ENCODE data around the gene DEGS2.
A peak's percentile ranks its signal among the peaks of the same experiment; 100 is the strongest.

The DEGS2 gene

DNA sequence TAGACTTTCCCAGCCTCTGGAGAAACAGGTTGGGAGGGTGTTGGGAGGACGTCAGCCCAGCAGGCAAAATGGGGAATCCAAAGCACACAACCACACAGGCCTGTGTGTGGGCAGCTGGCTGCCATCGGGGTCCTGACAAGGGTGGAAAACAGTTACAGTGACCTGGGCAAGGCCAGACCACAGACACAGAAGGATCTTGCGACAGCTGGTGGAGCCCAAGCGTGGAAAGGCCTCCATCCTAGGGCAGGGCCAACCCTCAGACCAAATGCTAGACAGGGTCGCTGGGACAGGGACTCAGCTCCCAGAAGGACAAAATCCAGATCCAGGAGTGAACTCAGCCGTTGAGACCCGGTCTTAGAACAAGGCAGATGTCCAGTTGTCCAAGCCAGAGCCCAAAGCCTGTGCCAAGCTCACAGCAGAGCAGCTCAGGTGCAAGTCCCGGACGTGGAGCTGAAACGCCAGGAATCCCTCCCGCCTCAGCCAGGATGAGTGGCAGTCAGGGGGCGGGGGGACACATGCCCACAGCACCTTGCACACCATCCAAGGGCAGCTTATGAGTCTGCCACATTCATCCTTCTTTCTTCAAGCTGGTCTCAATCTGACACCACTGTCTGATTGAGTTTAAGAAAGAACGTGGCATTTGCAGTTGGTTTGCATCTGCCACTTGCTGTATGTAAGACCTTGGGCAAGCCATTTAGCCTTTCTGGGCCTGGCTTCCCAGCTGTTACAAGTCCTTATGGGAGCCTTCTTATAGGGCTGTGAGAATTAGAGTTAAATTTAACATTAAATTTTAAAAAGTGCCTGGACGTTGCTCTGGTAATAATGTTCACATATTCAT lies 37.6 kb downstream of the DEGS2 start:
- Mint-ChIP-seq H3K36me3 (ENCODE audit: low read depth) (peaks cover 17% of the 10 kb centered on the region), H3K27ac (peak overlapping the region; percentile 31 to 44 (median 35)), H3K4me3 (no peak overlapping the region), H3K9me3 (no peaks in the 10 kb centered on the region), H3K27me3 (ENCODE audit: low read depth) (peaks cover 7% of the 10 kb centered on the region), H3K4me1 (peaks cover 48% of the 10 kb centered on the region)
- TF ChIP-seq CTCF (IDR thresholded peaks at IDR 0.05; ENCODE audit: unreplicated experiment in 3 of 3) = no peak

DNA sequence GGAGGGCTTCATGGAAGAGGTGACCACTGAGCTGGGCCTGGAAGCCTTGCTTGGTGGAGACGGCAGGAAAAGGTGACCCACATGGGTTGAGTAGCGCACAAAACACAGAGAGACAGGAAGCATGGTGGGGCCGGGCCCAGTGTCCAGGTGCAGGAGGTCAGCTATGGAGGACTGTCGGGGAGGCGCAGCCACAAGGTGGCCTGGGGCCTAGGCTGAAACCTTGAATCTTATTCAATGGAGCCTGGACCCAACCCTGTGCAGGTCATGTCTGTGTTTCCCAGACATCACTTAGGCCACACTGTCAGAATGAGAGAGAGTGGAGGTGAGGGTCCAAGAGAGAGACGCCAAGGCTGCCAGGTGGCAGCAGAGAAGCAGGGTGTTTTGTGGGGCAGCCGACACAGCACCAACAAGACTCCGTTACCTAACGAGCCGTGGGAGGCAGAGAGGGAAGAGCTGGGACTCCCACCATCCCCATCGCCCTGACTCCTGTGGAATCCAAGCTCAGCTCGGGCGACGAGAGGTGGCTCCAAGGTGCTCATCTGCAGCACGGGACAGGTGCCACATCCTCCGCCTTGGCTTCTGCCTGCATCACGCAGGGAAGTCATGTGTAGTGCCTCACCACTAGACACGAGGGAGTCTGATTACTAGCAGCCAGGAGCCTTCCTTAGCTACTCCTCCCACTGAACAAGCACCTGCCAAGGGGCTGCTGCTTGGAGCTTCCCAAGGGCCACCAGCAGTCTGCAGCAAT lies 38.7 kb downstream of the DEGS2 start:
- Mint-ChIP-seq H3K36me3 (ENCODE audit: low read depth) (peaks cover 21% of the 10 kb centered on the region), H3K27ac (peak overlapping the region; percentile 17 to 49 (median 46))

DNA sequence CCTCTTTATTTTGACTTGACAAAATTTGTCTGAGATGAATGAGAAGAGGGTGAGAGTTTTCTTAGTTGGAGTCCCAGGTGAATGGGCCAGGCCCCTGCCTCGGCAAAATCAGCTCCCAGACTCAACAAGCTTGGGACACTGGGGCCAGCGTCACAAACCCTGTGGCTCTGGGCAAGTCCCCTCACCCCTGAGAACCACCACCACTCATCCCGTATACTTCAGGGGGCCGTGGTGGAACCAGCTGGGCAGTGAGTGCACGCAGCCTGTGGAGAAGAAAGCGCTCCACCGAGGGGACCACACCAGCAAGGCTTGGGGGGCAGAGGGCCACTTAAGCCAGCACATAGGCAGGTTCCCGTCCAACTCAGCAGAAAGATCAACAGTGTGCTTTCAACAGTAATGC lies 40.2 kb downstream of the DEGS2 start:
- Mint-ChIP-seq H3K9me3 (no peaks in the 10 kb centered on the region), H3K4me3 (no peak overlapping the region), H3K27me3 (ENCODE audit: low read depth) (peaks cover 3% of the 10 kb centered on the region), H3K36me3 (ENCODE audit: low read depth) (peaks cover 14% of the 10 kb centered on the region), H3K4me1 (peaks cover 54% of the 10 kb centered on the region), H3K27ac (no peak overlapping the region)
- TF ChIP-seq CTCF (IDR thresholded peaks at IDR 0.05; ENCODE audit: unreplicated experiment in 3 of 3) = no peak

More for the DNA sequence above, 38.7 kb downstream of the DEGS2 start:
- H3K9me3 Mint-ChIP-seq = no peaks in the 10 kb centered on the region
- peaks cover 7% of the 10 kb centered on the region for H3K27me3 Mint-ChIP-seq (ENCODE audit: low read depth)
- no peak for TF ChIP-seq CTCF (IDR thresholded peaks at IDR 0.05; ENCODE audit: unreplicated experiment in 3 of 3)
- H3K4me1 Mint-ChIP-seq = peaks cover 60% of the 10 kb centered on the region
- H3K4me3 Mint-ChIP-seq = no peak overlapping the region

- H3K4me1 Mint-ChIP-seq = peaks cover 54% of the 10 kb centered on the region
- peaks cover 14% of the 10 kb centered on the region for H3K36me3 Mint-ChIP-seq (ENCODE audit: low read depth)
- peaks cover 3% of the 10 kb centered on the region for H3K27me3 Mint-ChIP-seq (ENCODE audit: low read depth)
- no peak for TF ChIP-seq CTCF (IDR thresholded peaks at IDR 0.05; ENCODE audit: unreplicated experiment in 3 of 3)
- H3K27ac Mint-ChIP-seq = peak overlapping the region in 1 of 3 experiments; percentile 7
- no peak overlapping the region for H3K4me3 Mint-ChIP-seq
- H3K9me3 Mint-ChIP-seq = no peaks in the 10 kb centered on the region
Measured at GRCh38 chr14:100118396-100119011, 40.9 kb downstream of the DEGS2 start.

- peaks cover 3% of the 10 kb centered on the region for H3K27me3 Mint-ChIP-seq (ENCODE audit: low read depth)
- peak overlapping the region in 1 of 3 experiments; percentile 7 for H3K27ac Mint-ChIP-seq
- no peak for TF ChIP-seq CTCF (IDR thresholded peaks at IDR 0.05; ENCODE audit: unreplicated experiment in 3 of 3)
- peaks cover 9% of the 10 kb centered on the region for H3K36me3 Mint-ChIP-seq (ENCODE audit: low read depth)
- H3K9me3 Mint-ChIP-seq = no peaks in the 10 kb centered on the region
- H3K4me3 Mint-ChIP-seq = no peak overlapping the region
- H3K4me1 Mint-ChIP-seq = peaks cover 53% of the 10 kb centered on the region
Measured at GRCh38 chr14:100117633-100118395, 41.6 kb downstream of the DEGS2 start.

Measured in nephron (organoid).